ENCODE results near the gene NRXN3. TPM values are rescaled to one million over a fixed set of nuclear protein-coding genes. Genes with fewer than 3 reads are reported as not detected.

NRXN3 gene
- total RNA-seq, 1 donor from 2014 or later, result 4.1 TPM

GRCh38 chr14:79050787-79051727, 880.9 kb downstream of the NRXN3 start:
- no peak for DNase-seq (ENCODE audit: low spot score)
- intact Hi-C loops (cut with DNase I), result no loop called here

- intact Hi-C loops (cut with DNase I), result no loop called here
Observed at GRCh38 chr14:79051742-79052141, 881.6 kb downstream of the NRXN3 start.

GRCh38 chr14:79056879-79057278, 886.7 kb downstream of the NRXN3 start:
- no peak for DNase-seq (ENCODE audit: low spot score)
- intact Hi-C loops (cut with DNase I), result no loop called here

More at GRCh38 chr14:79051742-79052141, 881.6 kb downstream of the NRXN3 start:
- no peak for DNase-seq (ENCODE audit: low spot score)

- no peak for DNase-seq (ENCODE audit: low spot score)
- intact Hi-C loops (cut with DNase I), result no loop called here
Observed at GRCh38 chr14:79057333-79057732, 887.2 kb downstream of the NRXN3 start.

- intact Hi-C loops (cut with DNase I), result no loop called here
- no peak for DNase-seq (ENCODE audit: low spot score)
Observed at GRCh38 chr14:79062226-79062625, 892.1 kb downstream of the NRXN3 start.

GRCh38 chr14:79064214-79064613, 894.0 kb downstream of the NRXN3 start:
- DNase-seq (ENCODE audit: low spot score), result no peak
- intact Hi-C loops (cut with DNase I), result no loop called here

GRCh38 chr14:79074510-79074909, 904.3 kb downstream of the NRXN3 start:
- no peak for DNase-seq (ENCODE audit: low spot score)
- intact Hi-C loops (cut with DNase I), result no loop called here

- intact Hi-C loops (cut with DNase I), result no loop called here
- no peak for DNase-seq (ENCODE audit: low spot score)
Observed at GRCh38 chr14:79076428-79076827, 906.3 kb downstream of the NRXN3 start.

GRCh38 chr14:79077096-79077495, 906.9 kb downstream of the NRXN3 start:
- intact Hi-C loops (cut with DNase I), result no loop called here

GRCh38 chr14:79080040-79080439, 909.9 kb downstream of the NRXN3 start:
- intact Hi-C loops (cut with DNase I), result no loop called here

More at GRCh38 chr14:79077096-79077495, 906.9 kb downstream of the NRXN3 start:
- no peak for DNase-seq (ENCODE audit: low spot score)

GRCh38 chr14:79082883-79083282, 912.7 kb downstream of the NRXN3 start:
- intact Hi-C loops (cut with DNase I), result no loop called here
- DNase-seq (ENCODE audit: low spot score), result no peak

More at GRCh38 chr14:79080040-79080439, 909.9 kb downstream of the NRXN3 start:
- DNase-seq (ENCODE audit: low spot score), result no peak

- intact Hi-C loops (cut with DNase I), result no loop called here
- no peak for DNase-seq (ENCODE audit: low spot score)
Observed at GRCh38 chr14:79083356-79083755, 913.2 kb downstream of the NRXN3 start.

GRCh38 chr14:79084861-79085260, 914.7 kb downstream of the NRXN3 start:
- no peak for DNase-seq (ENCODE audit: low spot score)
- intact Hi-C loops (cut with DNase I), result no loop called here

GRCh38 chr14:79089576-79089975, 919.4 kb downstream of the NRXN3 start:
- intact Hi-C loops (cut with DNase I), result no loop called here
- no peak for DNase-seq (ENCODE audit: low spot score)

- intact Hi-C loops (cut with DNase I), result no loop called here
- DNase-seq (ENCODE audit: low spot score), result no peak
Observed at GRCh38 chr14:79090641-79091180, 920.5 kb downstream of the NRXN3 start.

- intact Hi-C loops (cut with DNase I), result no loop called here
Observed at GRCh38 chr14:79091381-79091963, 921.3 kb downstream of the NRXN3 start.

GRCh38 chr14:79093531-79093930, 923.4 kb downstream of the NRXN3 start:
- intact Hi-C loops (cut with DNase I), result no loop called here
- DNase-seq (ENCODE audit: low spot score), result no peak

More at GRCh38 chr14:79091381-79091963, 921.3 kb downstream of the NRXN3 start:
- DNase-seq (ENCODE audit: low spot score), result no peak

- intact Hi-C loops (cut with DNase I), result no loop called here
- no peak for DNase-seq (ENCODE audit: low spot score)
Observed at GRCh38 chr14:79094951-79095350, 924.8 kb downstream of the NRXN3 start.

GRCh38 chr14:79096811-79097210, 926.6 kb downstream of the NRXN3 start:
- intact Hi-C loops (cut with DNase I), result no loop called here
- no peak for DNase-seq (ENCODE audit: low spot score)

- intact Hi-C loops (cut with DNase I), result no loop called here
Observed at GRCh38 chr14:79098324-79098723, 928.2 kb downstream of the NRXN3 start.

GRCh38 chr14:79100578-79100977, 930.4 kb downstream of the NRXN3 start:
- intact Hi-C loops (cut with DNase I), result no loop called here
- no peak for DNase-seq (ENCODE audit: low spot score)

More at GRCh38 chr14:79098324-79098723, 928.2 kb downstream of the NRXN3 start:
- no peak for DNase-seq (ENCODE audit: low spot score)
